ENCODE measurements around the gene TENM3.

The TENM3 gene

GRCh38 chr4:182694551-182694950 is 451.3 kb downstream of the TENM3 start:
- no peak overlapping the region for H3K27ac Mint-ChIP-seq
- H3K4me1 Mint-ChIP-seq, result peaks cover 4% of the 10 kb centered on the region
- no peaks in the 10 kb centered on the region for H3K9me3 Mint-ChIP-seq
- H3K27me3 Mint-ChIP-seq (ENCODE audit: low read depth), result no peaks in the 10 kb centered on the region
- H3K36me3 Mint-ChIP-seq (ENCODE audit: low read depth), result peaks cover 53% of the 10 kb centered on the region
- H3K4me3 Mint-ChIP-seq, result no peak overlapping the region
- no peak for TF ChIP-seq CTCF (IDR thresholded peaks at IDR 0.05; ENCODE audit: unreplicated experiment in 3 of 3)

- Mint-ChIP-seq H3K27me3 (ENCODE audit: low read depth) (no peaks in the 10 kb centered on the region), H3K4me3 (no peak overlapping the region)
Measured at GRCh38 chr4:182695009-182695408, 451.8 kb downstream of the TENM3 start.

GRCh38 chr4:182695842-182696241 is 452.6 kb downstream of the TENM3 start:
- Mint-ChIP-seq H3K27me3 (ENCODE audit: low read depth) (no peaks in the 10 kb centered on the region), H3K27ac (no peak overlapping the region), H3K4me1 (peaks cover 13% of the 10 kb centered on the region), H3K4me3 (no peak overlapping the region), H3K36me3 (ENCODE audit: low read depth) (peaks cover 41% of the 10 kb centered on the region), H3K9me3 (no peaks in the 10 kb centered on the region)
- TF ChIP-seq CTCF (IDR thresholded peaks at IDR 0.05; ENCODE audit: unreplicated experiment in 3 of 3), result no peak

More at GRCh38 chr4:182695009-182695408, 451.8 kb downstream of the TENM3 start:
- Mint-ChIP-seq H3K36me3 (ENCODE audit: low read depth) (peaks cover 48% of the 10 kb centered on the region), H3K9me3 (no peaks in the 10 kb centered on the region), H3K4me1 (peaks cover 7% of the 10 kb centered on the region), H3K27ac (no peak overlapping the region)
- no peak for TF ChIP-seq CTCF (IDR thresholded peaks at IDR 0.05; ENCODE audit: unreplicated experiment in 3 of 3)

- Mint-ChIP-seq H3K27ac (no peak overlapping the region), H3K4me3 (no peak overlapping the region), H3K36me3 (ENCODE audit: low read depth) (peaks cover 43% of the 10 kb centered on the region), H3K9me3 (no peaks in the 10 kb centered on the region), H3K4me1 (peaks cover 16% of the 10 kb centered on the region), H3K27me3 (ENCODE audit: low read depth) (no peaks in the 10 kb centered on the region)
- no peak for TF ChIP-seq CTCF (IDR thresholded peaks at IDR 0.05; ENCODE audit: unreplicated experiment in 3 of 3)
Measured at GRCh38 chr4:182697094-182697493, 453.9 kb downstream of the TENM3 start.

GRCh38 chr4:182698212-182698611 is 455.0 kb downstream of the TENM3 start:
- peaks cover 16% of the 10 kb centered on the region for H3K4me1 Mint-ChIP-seq

More at GRCh38 chr4:182698212-182698611, 455.0 kb downstream of the TENM3 start:
- H3K9me3 Mint-ChIP-seq, result no peaks in the 10 kb centered on the region
- TF ChIP-seq CTCF (IDR thresholded peaks at IDR 0.05; ENCODE audit: unreplicated experiment in 3 of 3), result no peak
- peaks cover 41% of the 10 kb centered on the region for H3K36me3 Mint-ChIP-seq (ENCODE audit: low read depth)
- no peaks in the 10 kb centered on the region for H3K27me3 Mint-ChIP-seq (ENCODE audit: low read depth)
- H3K4me3 Mint-ChIP-seq, result no peak overlapping the region
- no peak overlapping the region for H3K27ac Mint-ChIP-seq

Measured in nephron (organoid).